Measurements from ENCODE around the gene LRCH2.

- TF ChIP-seq CTCF (conservative IDR thresholded peaks at IDR 0.05) (no peak), EZH2 (IDR thresholded peaks at IDR 0.05; ENCODE audit: low read depth) (no peak)
Observed at GRCh38 chrX:115138040-115138439, 95.9 kb downstream of the LRCH2 start.
